Esophagus squamous epithelium (tissue), 4 donors: ENCODE data around the gene TSPAN31.

Experiments
- POLR2A ChIP-seq, 4 donors: fragments of 450-650 bp; IDR thresholded peaks; one replicate each; pipeline ENCODE4 v1.6.1; 2017; ENCODE audit warnings: antibody characterized with exemption in 4 of 4, mild to moderate bottlenecking in 4 of 4, moderate library complexity in 3 of 4
- TF ChIP-seq, protein P1 (sequence below), 6 experiments: fragments of 450-650 bp in 4 of 6; fragments of 200-600 bp in 2 of 6; sonication (generic) in 2 of 6; IDR thresholded peaks; one replicate each; pipeline ENCODE4 v1.5.1; 2016 to 2019; ENCODE audit warnings: antibody characterized with exemption in 6 of 6, mild to moderate bottlenecking in 4 of 6, moderate library complexity in 4 of 6

DNA sequence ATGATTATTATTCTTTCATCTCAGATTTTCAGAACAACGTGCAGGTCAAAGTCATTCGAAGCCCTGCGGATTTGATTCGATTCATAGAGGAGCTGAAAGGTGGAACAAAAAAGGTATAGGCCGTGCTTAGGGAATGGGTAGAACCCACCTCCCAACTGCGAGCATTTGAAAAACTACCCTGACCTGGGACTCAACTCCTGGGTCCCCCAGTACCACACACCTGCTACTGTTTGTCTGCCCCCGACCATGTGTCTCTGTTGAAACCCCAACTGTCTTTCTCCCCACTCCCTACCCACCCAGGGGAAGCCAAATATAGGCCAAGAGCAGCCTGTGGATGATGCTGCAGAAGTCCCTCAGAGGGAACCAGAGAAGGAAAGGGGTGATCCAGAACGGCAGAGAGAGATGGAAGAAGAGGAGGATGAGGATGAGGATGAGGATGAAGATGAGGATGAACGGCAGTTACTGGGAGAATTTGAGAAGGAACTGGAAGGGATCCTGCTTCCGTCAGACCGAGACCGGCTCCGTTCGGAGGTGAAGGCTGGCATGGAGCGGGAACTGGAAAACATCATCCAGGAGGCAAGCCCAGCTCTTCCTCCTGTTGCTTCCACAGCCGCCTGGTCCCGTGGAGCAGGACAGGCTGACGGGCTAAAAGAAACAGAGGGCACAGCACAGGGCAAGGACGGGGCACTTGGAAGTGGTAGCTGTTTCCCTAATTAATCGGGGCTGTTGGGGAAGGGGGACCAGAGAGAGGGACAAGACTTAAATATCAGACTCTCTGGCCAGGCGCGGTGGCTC lies 26.8 kb upstream of the TSPAN31 start:
- TF ChIP-seq, protein P1, sequence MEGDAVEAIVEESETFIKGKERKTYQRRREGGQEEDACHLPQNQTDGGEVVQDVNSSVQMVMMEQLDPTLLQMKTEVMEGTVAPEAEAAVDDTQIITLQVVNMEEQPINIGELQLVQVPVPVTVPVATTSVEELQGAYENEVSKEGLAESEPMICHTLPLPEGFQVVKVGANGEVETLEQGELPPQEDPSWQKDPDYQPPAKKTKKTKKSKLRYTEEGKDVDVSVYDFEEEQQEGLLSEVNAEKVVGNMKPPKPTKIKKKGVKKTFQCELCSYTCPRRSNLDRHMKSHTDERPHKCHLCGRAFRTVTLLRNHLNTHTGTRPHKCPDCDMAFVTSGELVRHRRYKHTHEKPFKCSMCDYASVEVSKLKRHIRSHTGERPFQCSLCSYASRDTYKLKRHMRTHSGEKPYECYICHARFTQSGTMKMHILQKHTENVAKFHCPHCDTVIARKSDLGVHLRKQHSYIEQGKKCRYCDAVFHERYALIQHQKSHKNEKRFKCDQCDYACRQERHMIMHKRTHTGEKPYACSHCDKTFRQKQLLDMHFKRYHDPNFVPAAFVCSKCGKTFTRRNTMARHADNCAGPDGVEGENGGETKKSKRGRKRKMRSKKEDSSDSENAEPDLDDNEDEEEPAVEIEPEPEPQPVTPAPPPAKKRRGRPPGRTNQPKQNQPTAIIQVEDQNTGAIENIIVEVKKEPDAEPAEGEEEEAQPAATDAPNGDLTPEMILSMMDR (IDR thresholded peaks at IDR 0.05), result no peak
- no peak for TF ChIP-seq POLR2A (IDR thresholded peaks at IDR 0.05)
